Ovary (tissue), 9 donors: ENCODE results near the gene B3GNT5. TPM values are rescaled to one million over a fixed set of nuclear protein-coding genes. Genes with fewer than 3 reads are reported as not detected.

Source experiments
- DNase-seq, 5 donors: peaks; one replicate each; pipeline ENCODE4 v3.0.0-alpha.2; 2019 to 2020
- H3K27ac ChIP-seq, 2 donors: fragments of 200-600 bp; one replicate each; pipeline versions ENCODE4 v1.5.1 to v1.8.0; 2019 to 2022
- H3K27me3 ChIP-seq: fragments of 200-600 bp; one replicate; pipeline ENCODE4 v1.8.0; 2022
- H3K36me3 ChIP-seq: fragments of 200-600 bp; sonication (generic); one replicate; pipeline ENCODE4 v1.5.1; 2019
- H3K4me1 ChIP-seq: one replicate; pipeline ENCODE4 v1.8.1; 2013; ENCODE audit warnings: mild to moderate bottlenecking, moderate library complexity; ENCODE audit not compliant: insufficient read depth
- H3K4me3 ChIP-seq: fragments of 200-600 bp; sonication (generic); one replicate; pipeline ENCODE4 v1.5.1; 2017
- H3K9me3 ChIP-seq, 2 donors: fragments of 200-600 bp in 1 of 2; sonication (generic) in 1 of 2; one replicate each; pipeline versions ENCODE4 v1.5.1 to v1.8.1; 2013 to 2019; ENCODE audit warnings: mild to moderate bottlenecking in 1 of 2, moderate library complexity in 1 of 2
- EP300 ChIP-seq: sonication (generic); formaldehyde crosslinking; IDR thresholded peaks from one replicate; pipeline ENCODE4 v1.6.1; 2017; ENCODE audit warnings: antibody characterized with exemption
- POLR2A ChIP-seq: fragments of 450-650 bp; IDR thresholded peaks from one replicate; pipeline ENCODE4 v1.6.1; 2017; ENCODE audit warnings: antibody characterized with exemption, mild to moderate bottlenecking, moderate library complexity
- WGBS, 3 donors: extraction: QIAGEN DNeasy Blood & Tissue Kit in 1 of 3; methylation state at CpG; one replicate each; pipeline versions ENCODE4 v1.1.5 to v1.1.7; 2013 to 2017; 5-methylcytosine and 5-hydroxymethylcytosine counted together
- intact Hi-C, 4 donors: fragments of 100-400 bp; cut with DNase I; formaldehyde crosslinking; loops; one replicate each; pipeline versions ENCODE4 v1.11.0 to v1.15.1; 2022 to 2023
- polyA plus RNA-seq, 2 donors: library from polyadenylated mRNA; stranded (reverse); fragments of 200-250 nt in 1 of 2; fragments of 350-450 nt in 1 of 2; fragmentation: Illumina TruSeq in 1 of 2; extraction: RNeasy Lipid Tissue Mini Kit (QIAGEN cat#74804) in 1 of 2; gene quantifications; one replicate each; pipeline ENCODE4 v1.2.3, GENCODE V29; 2013 to 2014
- total RNA-seq, 7 donors: library from RNA; depleted of rRNA in 2 of 7; stranded (reverse); fragments of >200 nt in 2 of 7; fragmentation: NEBNext Ultra II Directional in 3 of 7; extraction: Animal tissue kit (Norgen Biotek cat#: 25700) in 3 of 7; gene quantifications; one replicate each; pipeline versions ENCODE4 v1.1.0 to v1.2.4, GENCODE V29; 2016 to 2023
- TF ChIP-seq, protein P1 (sequence below), 3 donors: fragments of 450-650 bp in 2 of 3; fragments of 200-600 bp in 1 of 3; IDR thresholded peaks; one replicate each; pipeline versions ENCODE4 v1.5.1 to v1.8.0; 2016 to 2022; ENCODE audit warnings: antibody characterized with exemption in 3 of 3, mild to moderate bottlenecking in 1 of 3
- donor health status: DM: no; HTN: no; CAD: no; lungs with moderate emphysema.
- donor health status: DM: no; HTN: no; CAD: no.
- donor health status: Bipolar disorder and iron deficiency.
- donor health status: DM: yes; HTN: yes; CAD: no.
- donor health status: DM: no; HTN: no; CAD: no.
- donor health status: DM: yes; HTN: yes; CAD: no.

Gene B3GNT5
- total and polyA plus RNA-seq, 9 donors = 4.1 to 12.9 (median 6.8) TPM

GRCh38 chr3:183290216-183290615 is 37.2 kb downstream of the B3GNT5 start:
- no peaks in the 10 kb centered on the region for H3K36me3 ChIP-seq
- H3K27ac ChIP-seq = no peak overlapping the region
- no peak for TF ChIP-seq POLR2A
- TF ChIP-seq, protein P1, sequence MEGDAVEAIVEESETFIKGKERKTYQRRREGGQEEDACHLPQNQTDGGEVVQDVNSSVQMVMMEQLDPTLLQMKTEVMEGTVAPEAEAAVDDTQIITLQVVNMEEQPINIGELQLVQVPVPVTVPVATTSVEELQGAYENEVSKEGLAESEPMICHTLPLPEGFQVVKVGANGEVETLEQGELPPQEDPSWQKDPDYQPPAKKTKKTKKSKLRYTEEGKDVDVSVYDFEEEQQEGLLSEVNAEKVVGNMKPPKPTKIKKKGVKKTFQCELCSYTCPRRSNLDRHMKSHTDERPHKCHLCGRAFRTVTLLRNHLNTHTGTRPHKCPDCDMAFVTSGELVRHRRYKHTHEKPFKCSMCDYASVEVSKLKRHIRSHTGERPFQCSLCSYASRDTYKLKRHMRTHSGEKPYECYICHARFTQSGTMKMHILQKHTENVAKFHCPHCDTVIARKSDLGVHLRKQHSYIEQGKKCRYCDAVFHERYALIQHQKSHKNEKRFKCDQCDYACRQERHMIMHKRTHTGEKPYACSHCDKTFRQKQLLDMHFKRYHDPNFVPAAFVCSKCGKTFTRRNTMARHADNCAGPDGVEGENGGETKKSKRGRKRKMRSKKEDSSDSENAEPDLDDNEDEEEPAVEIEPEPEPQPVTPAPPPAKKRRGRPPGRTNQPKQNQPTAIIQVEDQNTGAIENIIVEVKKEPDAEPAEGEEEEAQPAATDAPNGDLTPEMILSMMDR (IDR thresholded peaks at IDR 0.05) = no peak
- TF ChIP-seq EP300 = no peak
- intact Hi-C loops = loop anchor here in 1 of 4 donors (10.0 kb wide), 1 partner anchor 55 kb away; no protein-coding TSS in a partner anchor
- H3K4me3 ChIP-seq = no peak overlapping the region
- no peaks in the 10 kb centered on the region for H3K9me3 ChIP-seq
- WGBS, 3 donors = 98 to 100% (median 98%) methylated on average over 2 of the region's 2 CpGs
- no peaks in the 10 kb centered on the region for H3K27me3 ChIP-seq
- peaks cover 2% of the 10 kb centered on the region for H3K4me1 ChIP-seq
- DNase-seq = no peak

GRCh38 chr3:183291497-183292031 is 38.5 kb downstream of the B3GNT5 start:
- WGBS, 3 donors = 56 to 63% (median 60%) methylated on average over 4 of the region's 4 CpGs
- no peaks in the 10 kb centered on the region for H3K27me3 ChIP-seq
- no peak overlapping the region for H3K4me3 ChIP-seq
- no peak for DNase-seq
- no peaks in the 10 kb centered on the region for H3K9me3 ChIP-seq
- no peaks in the 10 kb centered on the region for H3K36me3 ChIP-seq
- no peak overlapping the region for H3K27ac ChIP-seq
- TF ChIP-seq EP300 (no peak), POLR2A (no peak)
- TF ChIP-seq, protein P1 (IDR thresholded peaks at IDR 0.05) = no peak
- intact Hi-C loops = loop anchor here in 1 of 4 donors (10.0 kb wide), 1 partner anchor 57 kb away; no protein-coding TSS in a partner anchor
- H3K4me1 ChIP-seq = no peaks in the 10 kb centered on the region

DNA sequence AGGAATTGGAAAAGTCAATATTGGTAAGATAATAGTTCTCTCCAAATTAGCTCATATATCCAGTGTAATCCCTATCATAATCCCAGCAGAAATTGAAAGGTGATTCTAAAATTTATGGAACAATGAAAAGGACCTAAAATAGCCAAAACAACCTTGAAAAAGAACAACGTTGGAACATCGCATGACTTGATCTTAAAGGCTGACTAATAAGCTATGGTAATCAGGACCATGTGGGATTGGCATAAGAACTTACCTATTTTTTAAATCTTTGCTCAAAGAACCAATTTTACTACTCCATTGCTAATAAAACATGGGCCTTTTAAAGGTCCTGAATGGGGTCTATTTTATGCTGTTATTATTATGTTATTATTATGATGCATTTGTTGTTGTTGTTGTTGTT is 40.9 kb downstream of the B3GNT5 start:
- Histone ChIP-seq H3K36me3 (no peaks in the 10 kb centered on the region), H3K27ac (no peak overlapping the region), H3K4me1 (no peaks in the 10 kb centered on the region), H3K27me3 (no peaks in the 10 kb centered on the region), H3K4me3 (no peak overlapping the region), H3K9me3 (no peaks in the 10 kb centered on the region)
- DNase-seq = no peak
- intact Hi-C loops = loop anchor here in 1 of 4 donors (10.0 kb wide), 1 partner anchor 59 kb away; no protein-coding TSS in a partner anchor
- 70 to 77% (median 74%) methylated on average over 2 of the region's 2 CpGs for WGBS, 3 donors
- TF ChIP-seq, protein P1 (IDR thresholded peaks at IDR 0.05) = no peak
- TF ChIP-seq EP300 (no peak), POLR2A (no peak)

GRCh38 chr3:183295211-183295610 is 42.2 kb downstream of the B3GNT5 start:
- WGBS, 3 donors = 55 to 70% (median 63%) methylated on average over 3 of the region's 3 CpGs
- intact Hi-C loops = loop anchor here in 1 of 4 donors (10.0 kb wide), 1 partner anchor 60 kb away; no protein-coding TSS in a partner anchor
- no peak for TF ChIP-seq POLR2A
- TF ChIP-seq, protein P1 (IDR thresholded peaks at IDR 0.05) = no peak
- no peak for TF ChIP-seq EP300
- Histone ChIP-seq H3K4me1 (no peaks in the 10 kb centered on the region), H3K9me3 (no peaks in the 10 kb centered on the region), H3K27ac (no peak overlapping the region), H3K4me3 (no peak overlapping the region), H3K27me3 (no peaks in the 10 kb centered on the region), H3K36me3 (no peaks in the 10 kb centered on the region)
- peak in 1 of 5 donors; percentile 43 for DNase-seq
